ENCODE results near the gene VDR. TPM values are rescaled to one million over a fixed set of nuclear protein-coding genes. Genes with fewer than 3 reads are reported as not detected.

Gene VDR
- total RNA-seq, 1 experiment from 2014 or later: 0.07 TPM

Other genes with a start within 250 kb of the VDR start
- gene RPAP3, start 199.0 kb downstream of the VDR start, total RNA-seq (2014; rRNA removed; shearing (Covaris generic)): 22.8 and 44.4 TPM in 2 replicates
- gene ENDOU, start 179.5 kb downstream of the VDR start, total RNA-seq (2014; rRNA removed; shearing (Covaris generic)): 1.9 TPM in 1 of 2 replicates, not detected in the other
- 6.1 and 9.0 TPM in 2 replicates for gene RAPGEF3, start 146.1 kb downstream of the VDR start, total RNA-seq (2014; rRNA removed; shearing (Covaris generic))
- gene SLC48A1, start 131.8 kb downstream of the VDR start, total RNA-seq (2014; rRNA removed; shearing (Covaris generic)): 32.3 and 34.4 TPM in 2 replicates
- gene HDAC7, start 85.1 kb downstream of the VDR start, total RNA-seq (2014; rRNA removed; shearing (Covaris generic)): 26.8 and 46.8 TPM in 2 replicates
- gene TMEM106C, start 58.6 kb upstream of the VDR start, total RNA-seq (2014; rRNA removed; shearing (Covaris generic)): 177 and 211 TPM in 2 replicates
- 0.74 and 3.1 TPM in 2 replicates for gene COL2A1, start 99.5 kb upstream of the VDR start, total RNA-seq (2014; rRNA removed; shearing (Covaris generic))
- 20.7 and 27.3 TPM in 2 replicates for gene SENP1, start 201.1 kb upstream of the VDR start, total RNA-seq (2014; rRNA removed; shearing (Covaris generic))
- gene PFKM, start 214.4 kb upstream of the VDR start, total RNA-seq (2014; rRNA removed; shearing (Covaris generic)): 71.9 and 90.2 TPM in 2 replicates